HEK293 (cell line): ENCODE data around the gene RORB.

Experiments used
- CTCF ChIA-PET: fragments of 350-600 bp; formaldehyde crosslinking; extraction: SDS; loops from one replicate; lab custom pipeline; 2021; ENCODE audit warnings: antibody characterized with exemption; lab: Yijun Ruan, JAX
- POLR2A ChIA-PET: fragments of 300-600 bp; formaldehyde crosslinking; extraction: SDS; loops from one replicate; lab custom pipeline; 2020; ENCODE audit warnings: antibody characterized with exemption, inconsistent platforms; lab: Yijun Ruan, JAX
- H3K27ac ChIP-seq: fragments of 200-500 bp; sonication (Bioruptor generic); 2 replicates; pipeline ENCODE4 v1.5.1; 2014; ENCODE audit warnings: low read depth, low read length, control low read depth, inconsistent platforms; ENCODE audit errors: extremely low read depth
- H3K36me3 ChIP-seq, 2 experiments: fragments of 200-500 bp in 1 of 2; sonication (Bioruptor generic) in 1 of 2; 1 replicate in 1 of 2; 2 replicates in 1 of 2; pipeline ENCODE4 v1.5.1; 2014 to 2017; ENCODE audit warnings: inconsistent platforms in 2 of 2, low read length in 2 of 2; ENCODE audit not compliant: control insufficient read depth in 2 of 2, insufficient read depth in 1 of 2
- H3K4me1 ChIP-seq: fragments of 200-500 bp; sonication (Bioruptor generic); 2 replicates; pipeline ENCODE4 v1.5.1; 2014; ENCODE audit warnings: mild to moderate bottlenecking, low read length, inconsistent platforms; ENCODE audit not compliant: control insufficient read depth, insufficient read depth
- H3K4me3 ChIP-seq: 2 replicates; pipeline ENCODE4 v1.5.1; 2011; ENCODE audit warnings: low read depth, mild to moderate bottlenecking, control low read depth, low read length, moderate library complexity
- H3K9me3 ChIP-seq: fragments of 200-500 bp; sonication (Bioruptor generic); 2 replicates; pipeline ENCODE4 v1.5.1; 2014; ENCODE audit warnings: low read depth, low read length, inconsistent platforms; ENCODE audit not compliant: control insufficient read depth, insufficient read depth
- CTCF ChIP-seq: fragments of 450-650 bp; formaldehyde crosslinking; IDR thresholded peaks from 2 replicates; pipeline ENCODE4 v1.5.1; 2016; ENCODE audit warnings: missing biosample characterization, missing genetic modification characterization
- KLF16 ChIP-seq: fragments of 450-650 bp; formaldehyde crosslinking; IDR thresholded peaks from 2 replicates; pipeline ENCODE4 v1.5.1; 2017; ENCODE audit warnings: missing biosample characterization, missing genetic modification characterization
- MZF1 ChIP-seq: fragments of 450-650 bp; formaldehyde crosslinking; IDR thresholded peaks from 2 replicates; pipeline ENCODE4 v1.5.1; 2017; ENCODE audit warnings: missing biosample characterization, missing genetic modification characterization, borderline replicate concordance
- ZEB2 ChIP-seq: fragments of 450-650 bp; formaldehyde crosslinking; IDR thresholded peaks from 2 replicates; pipeline ENCODE4 v1.5.1; 2016; ENCODE audit warnings: missing biosample characterization, missing genetic modification characterization
- ZFP3 ChIP-seq: fragments of 450-650 bp; formaldehyde crosslinking; IDR thresholded peaks from 2 replicates; pipeline ENCODE4 v1.5.1; 2016; ENCODE audit warnings: low read depth, missing biosample characterization, missing genetic modification characterization
- ZNF202 ChIP-seq: fragments of 450-650 bp; formaldehyde crosslinking; IDR thresholded peaks from 2 replicates; pipeline ENCODE4 v1.5.1; 2016; ENCODE audit warnings: missing biosample characterization, missing genetic modification characterization, borderline replicate concordance
- ZNF211 ChIP-seq: fragments of 450-650 bp; formaldehyde crosslinking; IDR thresholded peaks from 2 replicates; pipeline ENCODE4 v1.5.1; 2016; ENCODE audit warnings: low read depth, missing biosample characterization, missing genetic modification characterization
- ZNF362 ChIP-seq: fragments of 450-650 bp; formaldehyde crosslinking; IDR thresholded peaks from 2 replicates; pipeline ENCODE4 v1.5.1; 2016; ENCODE audit warnings: missing biosample characterization, missing genetic modification characterization
- ZNF501 ChIP-seq: fragments of 450-650 bp; formaldehyde crosslinking; IDR thresholded peaks from 2 replicates; pipeline ENCODE4 v1.5.1; 2016; ENCODE audit warnings: missing biosample characterization, missing genetic modification characterization
- ZNF548 ChIP-seq: fragments of 450-650 bp; formaldehyde crosslinking; IDR thresholded peaks from 2 replicates; pipeline ENCODE4 v1.5.1; 2016; ENCODE audit warnings: missing biosample characterization, missing genetic modification characterization
- ZNF561 ChIP-seq: fragments of 450-650 bp; IDR thresholded peaks from 2 replicates; pipeline ENCODE4 v1.5.1; 2018; ENCODE audit warnings: missing biosample characterization, missing genetic modification characterization, borderline replicate concordance
- ZNF654 ChIP-seq: fragments of 450-650 bp; formaldehyde crosslinking; IDR thresholded peaks from 2 replicates; pipeline ENCODE4 v1.5.1; 2016; ENCODE audit warnings: low read depth, missing biosample characterization, missing genetic modification characterization
- ZNF837 ChIP-seq: fragments of 450-650 bp; formaldehyde crosslinking; IDR thresholded peaks from 2 replicates; pipeline ENCODE4 v1.5.1; 2016; ENCODE audit warnings: missing biosample characterization, missing genetic modification characterization
- TF ChIP-seq, protein P1 (sequence below): fragments of 450-650 bp; formaldehyde crosslinking; conservative IDR thresholded peaks from 2 replicates; pipeline ENCODE4 v1.5.1; 2016; ENCODE audit warnings: low read depth, missing biosample characterization, missing genetic modification characterization

Gene RORB

DNA sequence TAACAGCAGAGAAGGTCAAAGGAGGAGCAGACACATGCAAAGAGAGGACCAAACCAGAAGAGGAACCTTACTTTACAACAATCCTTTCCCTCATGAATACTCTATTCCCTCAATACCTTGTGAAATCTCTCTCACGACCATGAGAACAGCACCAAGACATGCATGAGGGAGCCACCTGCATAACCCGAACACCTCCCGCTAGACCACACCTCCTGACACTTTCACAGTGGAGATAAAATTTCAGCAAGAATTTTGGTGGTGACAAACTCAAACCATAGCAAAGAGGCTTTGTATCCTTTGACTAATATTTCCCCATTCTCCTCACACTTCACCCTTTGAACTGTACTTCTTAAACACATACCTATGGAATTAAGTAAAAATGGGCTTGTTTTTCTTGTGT, 101.7 kb downstream of the RORB start:
- Histone ChIP-seq H3K4me1 (no peaks in the 10 kb centered on the region), H3K36me3 (no peaks in the 10 kb centered on the region), H3K9me3 (no peaks in the 10 kb centered on the region), H3K4me3 (no peak overlapping the region), H3K27ac (no peak overlapping the region)
- ChIA-PET CTCF (no interaction called here), POLR2A (no interaction called here)
- no peak for TF ChIP-seq ZNF548 (tag by site-specific recombination)
- no peak for TF ChIP-seq ZNF561 (tag by site-specific recombination)
- no peak for TF ChIP-seq MZF1 (tag by site-specific recombination)
- TF ChIP-seq, protein P1, sequence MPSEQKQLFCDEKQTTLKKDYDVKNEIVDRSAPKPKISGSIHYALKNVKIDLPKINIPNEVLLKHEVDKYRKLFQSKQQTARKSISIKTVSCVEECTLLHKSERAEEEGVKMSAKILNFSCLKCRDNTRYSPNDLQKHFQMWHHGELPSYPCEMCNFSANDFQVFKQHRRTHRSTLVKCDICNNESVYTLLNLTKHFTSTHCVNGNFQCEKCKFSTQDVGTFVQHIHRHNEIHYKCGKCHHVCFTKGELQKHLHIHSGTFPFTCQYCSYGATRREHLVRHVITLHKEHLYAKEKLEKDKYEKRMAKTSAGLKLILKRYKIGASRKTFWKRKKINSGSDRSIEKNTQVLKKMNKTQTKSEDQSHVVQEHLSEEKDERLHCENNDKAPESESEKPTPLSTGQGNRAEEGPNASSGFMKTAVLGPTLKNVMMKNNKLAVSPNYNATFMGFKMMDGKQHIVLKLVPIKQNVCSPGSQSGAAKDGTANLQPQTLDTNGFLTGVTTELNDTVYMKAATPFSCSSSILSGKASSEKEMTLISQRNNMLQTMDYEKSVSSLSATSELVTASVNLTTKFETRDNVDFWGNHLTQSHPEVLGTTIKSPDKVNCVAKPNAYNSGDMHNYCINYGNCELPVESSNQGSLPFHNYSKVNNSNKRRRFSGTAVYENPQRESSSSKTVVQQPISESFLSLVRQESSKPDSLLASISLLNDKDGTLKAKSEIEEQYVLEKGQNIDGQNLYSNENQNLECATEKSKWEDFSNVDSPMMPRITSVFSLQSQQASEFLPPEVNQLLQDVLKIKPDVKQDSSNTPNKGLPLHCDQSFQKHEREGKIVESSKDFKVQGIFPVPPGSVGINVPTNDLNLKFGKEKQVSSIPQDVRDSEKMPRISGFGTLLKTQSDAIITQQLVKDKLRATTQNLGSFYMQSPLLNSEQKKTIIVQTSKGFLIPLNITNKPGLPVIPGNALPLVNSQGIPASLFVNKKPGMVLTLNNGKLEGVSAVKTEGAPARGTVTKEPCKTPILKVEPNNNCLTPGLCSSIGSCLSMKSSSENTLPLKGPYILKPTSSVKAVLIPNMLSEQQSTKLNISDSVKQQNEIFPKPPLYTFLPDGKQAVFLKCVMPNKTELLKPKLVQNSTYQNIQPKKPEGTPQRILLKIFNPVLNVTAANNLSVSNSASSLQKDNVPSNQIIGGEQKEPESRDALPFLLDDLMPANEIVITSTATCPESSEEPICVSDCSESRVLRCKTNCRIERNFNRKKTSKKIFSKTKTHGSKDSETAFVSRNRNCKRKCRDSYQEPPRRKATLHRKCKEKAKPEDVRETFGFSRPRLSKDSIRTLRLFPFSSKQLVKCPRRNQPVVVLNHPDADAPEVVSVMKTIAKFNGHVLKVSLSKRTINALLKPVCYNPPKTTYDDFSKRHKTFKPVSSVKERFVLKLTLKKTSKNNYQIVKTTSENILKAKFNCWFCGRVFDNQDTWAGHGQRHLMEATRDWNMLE (tag by site-specific recombination), result no peak
- TF ChIP-seq ZEB2 (tag by site-specific recombination), result no peak
- no peak for TF ChIP-seq ZNF202
- no peak for TF ChIP-seq KLF16 (tag by site-specific recombination)
- TF ChIP-seq ZNF362 (tag by site-specific recombination), result no peak
- no peak for TF ChIP-seq ZNF501
- TF ChIP-seq ZFP3, result no peak
- TF ChIP-seq CTCF (tag by site-specific recombination), result no peak
- TF ChIP-seq ZNF211, result no peak

GRCh38 chr9:74609671-74610405, 112.7 kb downstream of the RORB start:
- Histone ChIP-seq H3K36me3 (no peaks in the 10 kb centered on the region), H3K9me3 (no peaks in the 10 kb centered on the region), H3K4me3 (no peak overlapping the region), H3K27ac (no peak overlapping the region), H3K4me1 (no peaks in the 10 kb centered on the region)
- ChIA-PET POLR2A (no interaction called here), CTCF (interaction anchor here (0.6 kb wide), 1 partner anchor 85 kb away, joined by 4 read pairs; no protein-coding TSS in a partner anchor)
- TF ChIP-seq ZNF654 (tag by site-specific recombination) (0 out of 2 replicates have a peak, but pooled peaks have one; percentile 6), ZNF837 (tag by site-specific recombination) (no peak)
